C4-2B (cell line): ENCODE measurements around the gene INSRR.

Experiments
- ZFX ChIP-seq: fragments of 450-650 bp; IDR thresholded peaks from 2 replicates; pipeline ENCODE4 v1.6.1; 2017
- TF ChIP-seq, protein P1 (sequence below): fragments of 450-650 bp; conservative IDR thresholded peaks from 2 replicates; pipeline ENCODE4 v1.5.1; 2017; ENCODE audit warnings: mild to moderate bottlenecking

DNA sequence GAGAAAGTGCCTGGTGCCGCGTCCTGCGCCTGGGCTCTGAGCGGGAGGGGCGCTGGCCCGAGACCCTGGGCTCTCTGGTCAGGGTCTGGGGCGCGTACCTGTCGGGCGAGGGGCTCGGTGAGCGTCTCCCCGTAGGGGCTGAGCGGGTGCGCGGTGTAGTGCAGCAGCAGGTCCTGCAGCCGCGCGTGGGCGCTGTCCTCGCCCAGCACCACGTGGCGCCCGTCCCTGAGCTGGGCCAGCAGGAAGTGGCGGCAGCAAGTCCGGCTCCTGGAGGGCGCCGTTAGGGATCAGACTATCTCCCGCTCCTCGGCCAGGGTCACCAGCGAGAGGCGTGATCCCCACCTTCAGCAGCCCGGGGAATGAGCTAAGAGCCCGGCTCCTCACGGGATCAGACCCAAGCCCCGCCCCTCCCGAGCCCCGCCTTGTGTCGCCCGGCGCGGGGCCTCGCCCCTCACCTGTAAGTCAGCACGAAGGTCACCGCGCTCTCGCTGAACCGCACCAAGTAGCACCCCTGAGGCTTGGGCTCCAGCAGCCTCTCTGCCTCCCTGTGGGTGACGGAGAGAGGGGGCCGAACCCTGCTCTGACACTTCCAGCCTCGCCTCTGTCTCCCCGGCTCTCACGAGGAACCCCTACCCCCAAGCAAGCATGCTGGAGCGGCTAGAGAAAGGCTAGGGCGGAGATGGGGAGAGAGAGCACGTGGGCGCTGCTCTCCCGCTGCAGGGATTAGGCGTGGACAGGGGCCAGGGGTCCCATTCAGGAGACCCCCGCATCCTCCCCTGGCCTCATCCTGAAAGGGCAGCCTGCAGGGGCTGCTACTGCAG is 45.0 kb downstream of the INSRR start:
- TF ChIP-seq, protein P1, sequence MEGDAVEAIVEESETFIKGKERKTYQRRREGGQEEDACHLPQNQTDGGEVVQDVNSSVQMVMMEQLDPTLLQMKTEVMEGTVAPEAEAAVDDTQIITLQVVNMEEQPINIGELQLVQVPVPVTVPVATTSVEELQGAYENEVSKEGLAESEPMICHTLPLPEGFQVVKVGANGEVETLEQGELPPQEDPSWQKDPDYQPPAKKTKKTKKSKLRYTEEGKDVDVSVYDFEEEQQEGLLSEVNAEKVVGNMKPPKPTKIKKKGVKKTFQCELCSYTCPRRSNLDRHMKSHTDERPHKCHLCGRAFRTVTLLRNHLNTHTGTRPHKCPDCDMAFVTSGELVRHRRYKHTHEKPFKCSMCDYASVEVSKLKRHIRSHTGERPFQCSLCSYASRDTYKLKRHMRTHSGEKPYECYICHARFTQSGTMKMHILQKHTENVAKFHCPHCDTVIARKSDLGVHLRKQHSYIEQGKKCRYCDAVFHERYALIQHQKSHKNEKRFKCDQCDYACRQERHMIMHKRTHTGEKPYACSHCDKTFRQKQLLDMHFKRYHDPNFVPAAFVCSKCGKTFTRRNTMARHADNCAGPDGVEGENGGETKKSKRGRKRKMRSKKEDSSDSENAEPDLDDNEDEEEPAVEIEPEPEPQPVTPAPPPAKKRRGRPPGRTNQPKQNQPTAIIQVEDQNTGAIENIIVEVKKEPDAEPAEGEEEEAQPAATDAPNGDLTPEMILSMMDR, result no peak
- no peak for TF ChIP-seq ZFX
